Measurements from ENCODE around the gene LPGAT1. TPM values are rescaled to one million over a fixed set of nuclear protein-coding genes. Genes with fewer than 3 reads are reported as not detected.

The LPGAT1 gene
- total and polyA plus RNA-seq, 2 of the 13 experiments (the other 11 are each of a cell fraction or from before 2014, with no cell fraction given): 12.1 to 48.3 TPM

- TF ChIP-seq KAT8 (CRISPR knock-in tag; IDR thresholded peaks at IDR 0.05): peak; percentile 69; the same call in 1 of the 2 replicates
- TF ChIP-seq GATAD2A (CRISPR knock-in tag; IDR thresholded peaks at IDR 0.05): peak; percentile 76
- 0 out of 2 replicates have a peak, but pooled peaks have one; percentile 17 for TF ChIP-seq SIN3A (IDR thresholded peaks at IDR 0.05; ENCODE audit: borderline replicate concordance, low read depth, low read length)
- no peak for TF ChIP-seq ZNF674 (CRISPR knock-in tag; IDR thresholded peaks at IDR 0.05; ENCODE audit: low read depth)
- TF ChIP-seq MYPOP (CRISPR knock-in tag; IDR thresholded peaks at IDR 0.05): peak; percentile 48; the same call in 1 of the 2 replicates
- TF ChIP-seq ZNF280D (CRISPR knock-in tag; IDR thresholded peaks at IDR 0.05): no peak
- no peak for TF ChIP-seq ZNF276 (CRISPR knock-in tag; IDR thresholded peaks at IDR 0.05; ENCODE audit: low read depth)
- no peak for TF ChIP-seq NFE2L2 (IDR thresholded peaks at IDR 0.05; ENCODE audit: low read length)
- no peak for TF ChIP-seq SRSF9 (IDR thresholded peaks at IDR 0.05; ENCODE audit: borderline replicate concordance, insufficient read depth, low read depth, low read length, poor library complexity, severe bottlenecking)
- no peak for TF ChIP-seq NBN (conservative IDR thresholded peaks at IDR 0.05)
- TF ChIP-seq TEAD2 (CRISPR knock-in tag; IDR thresholded peaks at IDR 0.05): no peak
- TF ChIP-seq ZNF407 (CRISPR knock-in tag; IDR thresholded peaks at IDR 0.05; ENCODE audit: not compliant biosample characterization): peak; percentile 47
Observed at GRCh38 chr1:211698161-211699026, 132.2 kb downstream of the LPGAT1 start (continued).

All from HepG2 (cell line).